ENCODE measurements around the gene APLF. TPM values are rescaled to one million over a fixed set of nuclear protein-coding genes. Genes with fewer than 3 reads are reported as not detected.

The APLF gene
- polyA plus RNA-seq, 1 of the 3 experiments (the other 2 are of a cell fraction) = 1.1 TPM

DNA sequence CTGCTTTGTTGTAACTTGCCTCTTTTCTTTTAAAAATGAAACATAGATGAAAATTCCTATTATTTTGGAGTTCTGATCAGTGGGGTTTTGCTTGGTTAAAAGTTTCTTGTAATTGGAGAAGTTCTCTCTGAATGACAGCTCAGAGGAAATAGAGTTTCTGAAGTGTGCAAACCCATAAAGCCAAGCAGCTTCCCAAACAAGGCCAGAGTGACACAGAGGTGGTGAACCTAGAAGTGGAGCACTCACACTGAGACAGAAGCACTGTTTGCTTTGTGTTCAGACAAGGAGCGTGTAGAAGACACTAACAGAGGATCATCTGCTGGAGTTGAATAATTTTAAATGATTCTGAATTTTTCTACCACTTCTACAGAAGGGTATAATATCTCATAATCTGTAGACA is 49.5 kb upstream of the APLF start:
- Histone ChIP-seq H3K27me3 (ENCODE audit: insufficient read depth) (no peaks in the 10 kb centered on the region; the same call in 1 of the 2 replicates), H3K9me3 (no peaks in the 10 kb centered on the region), H3K9me2 (no peaks in the 10 kb centered on the region), H2AFZ (ENCODE audit: low read depth) (no peak overlapping the region), H4K20me1 (ENCODE audit: insufficient read depth) (no peaks in the 10 kb centered on the region), H3F3A (replicated peaks; ENCODE audit: insufficient read depth) (no peaks in the 10 kb centered on the region), H3K4me3 (ENCODE audit: low read depth in 2 of 2, low read length in 1 of 2) (no peak overlapping the region), H3K36me3 (replicated peaks in 1 of 2; ENCODE audit: control insufficient read depth in 1 of 2, insufficient read depth in 2 of 2, low read length in 1 of 2) (no peaks in the 10 kb centered on the region), H3K9ac (no peak overlapping the region), H3K4me1 (ENCODE audit: control insufficient read depth in 1 of 2, insufficient read depth in 2 of 2, low read depth in 1 of 2, low read length in 1 of 2) (no peaks in the 10 kb centered on the region; a peak in 1 of 4 replicates), H3K27ac (ENCODE audit: low read depth in 2 of 2, low read length in 1 of 2) (no peak overlapping the region), H3K4me2 (no peak overlapping the region), H3K79me2 (ENCODE audit: insufficient read depth) (no peaks in the 10 kb centered on the region)
- POLR2A ChIA-PET = no interaction called here
- CTCF ChIA-PET = interaction anchor here (1.0 to 1.9 kb wide), 2 partner anchors 21 to 23 kb away, joined by 4 to 6 read pairs; no protein-coding TSS in a partner anchor
- TF ChIP-seq, protein P1, sequence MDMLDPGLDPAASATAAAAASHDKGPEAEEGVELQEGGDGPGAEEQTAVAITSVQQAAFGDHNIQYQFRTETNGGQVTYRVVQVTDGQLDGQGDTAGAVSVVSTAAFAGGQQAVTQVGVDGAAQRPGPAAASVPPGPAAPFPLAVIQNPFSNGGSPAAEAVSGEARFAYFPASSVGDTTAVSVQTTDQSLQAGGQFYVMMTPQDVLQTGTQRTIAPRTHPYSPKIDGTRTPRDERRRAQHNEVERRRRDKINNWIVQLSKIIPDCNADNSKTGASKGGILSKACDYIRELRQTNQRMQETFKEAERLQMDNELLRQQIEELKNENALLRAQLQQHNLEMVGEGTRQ (IDR thresholded peaks at IDR 0.05; ENCODE audit: borderline replicate concordance, low read depth, low read length) = no peak
- no peak for TF ChIP-seq FOSL2 (IDR thresholded peaks at IDR 0.05; ENCODE audit: borderline replicate concordance, low read depth)
- TF ChIP-seq TAF1 (IDR thresholded peaks at IDR 0.05; ENCODE audit: borderline replicate concordance, low read depth, low read length) = no peak
- TF ChIP-seq CHD2 (IDR thresholded peaks at IDR 0.05; ENCODE audit: low read length, partially characterized antibody) = no peak
- no peak for TF ChIP-seq RXRA (IDR thresholded peaks at IDR 0.05; ENCODE audit: borderline replicate concordance, low read depth)
- TF ChIP-seq, protein P2, sequence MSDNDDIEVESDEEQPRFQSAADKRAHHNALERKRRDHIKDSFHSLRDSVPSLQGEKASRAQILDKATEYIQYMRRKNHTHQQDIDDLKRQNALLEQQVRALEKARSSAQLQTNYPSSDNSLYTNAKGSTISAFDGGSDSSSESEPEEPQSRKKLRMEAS (IDR thresholded peaks at IDR 0.05; ENCODE audit: low read depth) = no peak
- no peak for DNase-seq
- 5% methylated on average over 1 of the region's 1 CpG for WGBS (ENCODE audit: low lambda C conversion rate)

DNA sequence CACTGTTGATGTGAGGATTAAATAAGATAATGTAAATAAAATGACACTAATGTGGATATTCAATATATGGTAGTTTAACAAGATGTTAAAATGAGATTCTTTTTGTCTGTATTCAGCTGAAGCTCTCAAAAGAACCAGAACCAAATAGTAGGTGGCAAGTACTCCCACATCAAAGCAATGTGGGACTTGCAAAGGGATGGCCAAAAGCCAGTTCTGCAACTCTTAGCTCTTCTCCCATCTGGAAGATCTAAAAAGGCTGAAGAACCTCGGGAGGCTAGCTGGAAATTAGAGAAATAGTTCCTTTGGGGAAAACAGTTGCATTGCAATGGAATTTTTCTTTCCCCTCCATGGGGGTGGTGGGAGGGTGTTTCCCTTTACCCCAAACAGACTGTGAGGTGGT is 49.0 kb upstream of the APLF start:
- 5% methylated on average over 1 of the region's 1 CpG for WGBS (ENCODE audit: low lambda C conversion rate)
- no peak overlapping the region for H3K27ac ChIP-seq (ENCODE audit: low read depth in 2 of 2, low read length in 1 of 2)
- no peaks in the 10 kb centered on the region for H3K36me3 ChIP-seq (replicated peaks in 1 of 2; ENCODE audit: control insufficient read depth in 1 of 2, insufficient read depth in 2 of 2, low read length in 1 of 2)
- no peak overlapping the region for H3K4me2 ChIP-seq
- H2AFZ ChIP-seq (ENCODE audit: low read depth) = no peak overlapping the region
- H3K4me3 ChIP-seq (ENCODE audit: low read depth in 2 of 2, low read length in 1 of 2) = no peak overlapping the region
- CTCF ChIA-PET = interaction anchor here (1.0 to 1.9 kb wide), 2 partner anchors 20 to 23 kb away, joined by 4 to 6 read pairs; no protein-coding TSS in a partner anchor
- no peak overlapping the region for H3K9ac ChIP-seq
- no peaks in the 10 kb centered on the region; the same call in 1 of the 2 replicates for H3K27me3 ChIP-seq (ENCODE audit: insufficient read depth)
- POLR2A ChIA-PET = no interaction called here
- H3F3A ChIP-seq (replicated peaks; ENCODE audit: insufficient read depth) = no peaks in the 10 kb centered on the region
- no peaks in the 10 kb centered on the region for H3K9me3 ChIP-seq
- no peak for DNase-seq
- no peaks in the 10 kb centered on the region; a peak in 1 of 4 replicates for H3K4me1 ChIP-seq (ENCODE audit: control insufficient read depth in 1 of 2, insufficient read depth in 2 of 2, low read depth in 1 of 2, low read length in 1 of 2)
- H3K9me2 ChIP-seq = no peaks in the 10 kb centered on the region
- H4K20me1 ChIP-seq (ENCODE audit: insufficient read depth) = no peaks in the 10 kb centered on the region
- no peaks in the 10 kb centered on the region for H3K79me2 ChIP-seq (ENCODE audit: insufficient read depth)
- TF ChIP-seq SIN3A (IDR thresholded peaks at IDR 0.05; ENCODE audit: borderline replicate concordance, low read depth, low read length) (no peak), EZH2phosphoT487 (IDR thresholded peaks at IDR 0.05; ENCODE audit: borderline replicate concordance, low read depth) (no peak), RXRA (IDR thresholded peaks at IDR 0.05; ENCODE audit: borderline replicate concordance, low read depth) (no peak), NFIC (IDR thresholded peaks at IDR 0.05; ENCODE audit: borderline replicate concordance) (no peak), GATA2 (CRISPR knock-in tag; IDR thresholded peaks at IDR 0.05) (no peak), POLR2AphosphoS5 (IDR thresholded peaks at IDR 0.05; ENCODE audit: low read depth, low read length) (no peak), TEAD4 (IDR thresholded peaks at IDR 0.05; ENCODE audit: borderline replicate concordance, insufficient read depth) (no peak), RCOR1 (IDR thresholded peaks at IDR 0.05; ENCODE audit: low read length) (no peak), NRF1 (IDR thresholded peaks at IDR 0.05; ENCODE audit: low read depth, low read length) (no peak), EP300 (IDR thresholded peaks at IDR 0.05; ENCODE audit: borderline replicate concordance in 1 of 2, low read depth in 1 of 2, low read length in 1 of 2) (no peak), CHD2 (IDR thresholded peaks at IDR 0.05; ENCODE audit: low read length, partially characterized antibody) (no peak), GABPA (IDR thresholded peaks at IDR 0.05; ENCODE audit: low read depth) (no peak), MXI1 (IDR thresholded peaks at IDR 0.05; ENCODE audit: low read depth, low read length) (no peak)
- TF ChIP-seq, protein P3, sequence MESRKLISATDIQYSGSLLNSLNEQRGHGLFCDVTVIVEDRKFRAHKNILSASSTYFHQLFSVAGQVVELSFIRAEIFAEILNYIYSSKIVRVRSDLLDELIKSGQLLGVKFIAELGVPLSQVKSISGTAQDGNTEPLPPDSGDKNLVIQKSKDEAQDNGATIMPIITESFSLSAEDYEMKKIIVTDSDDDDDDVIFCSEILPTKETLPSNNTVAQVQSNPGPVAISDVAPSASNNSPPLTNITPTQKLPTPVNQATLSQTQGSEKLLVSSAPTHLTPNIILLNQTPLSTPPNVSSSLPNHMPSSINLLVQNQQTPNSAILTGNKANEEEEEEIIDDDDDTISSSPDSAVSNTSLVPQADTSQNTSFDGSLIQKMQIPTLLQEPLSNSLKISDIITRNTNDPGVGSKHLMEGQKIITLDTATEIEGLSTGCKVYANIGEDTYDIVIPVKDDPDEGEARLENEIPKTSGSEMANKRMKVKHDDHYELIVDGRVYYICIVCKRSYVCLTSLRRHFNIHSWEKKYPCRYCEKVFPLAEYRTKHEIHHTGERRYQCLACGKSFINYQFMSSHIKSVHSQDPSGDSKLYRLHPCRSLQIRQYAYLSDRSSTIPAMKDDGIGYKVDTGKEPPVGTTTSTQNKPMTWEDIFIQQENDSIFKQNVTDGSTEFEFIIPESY (IDR thresholded peaks at IDR 0.05; ENCODE audit: borderline replicate concordance, low read depth) = no peak
- TF ChIP-seq, protein P4, sequence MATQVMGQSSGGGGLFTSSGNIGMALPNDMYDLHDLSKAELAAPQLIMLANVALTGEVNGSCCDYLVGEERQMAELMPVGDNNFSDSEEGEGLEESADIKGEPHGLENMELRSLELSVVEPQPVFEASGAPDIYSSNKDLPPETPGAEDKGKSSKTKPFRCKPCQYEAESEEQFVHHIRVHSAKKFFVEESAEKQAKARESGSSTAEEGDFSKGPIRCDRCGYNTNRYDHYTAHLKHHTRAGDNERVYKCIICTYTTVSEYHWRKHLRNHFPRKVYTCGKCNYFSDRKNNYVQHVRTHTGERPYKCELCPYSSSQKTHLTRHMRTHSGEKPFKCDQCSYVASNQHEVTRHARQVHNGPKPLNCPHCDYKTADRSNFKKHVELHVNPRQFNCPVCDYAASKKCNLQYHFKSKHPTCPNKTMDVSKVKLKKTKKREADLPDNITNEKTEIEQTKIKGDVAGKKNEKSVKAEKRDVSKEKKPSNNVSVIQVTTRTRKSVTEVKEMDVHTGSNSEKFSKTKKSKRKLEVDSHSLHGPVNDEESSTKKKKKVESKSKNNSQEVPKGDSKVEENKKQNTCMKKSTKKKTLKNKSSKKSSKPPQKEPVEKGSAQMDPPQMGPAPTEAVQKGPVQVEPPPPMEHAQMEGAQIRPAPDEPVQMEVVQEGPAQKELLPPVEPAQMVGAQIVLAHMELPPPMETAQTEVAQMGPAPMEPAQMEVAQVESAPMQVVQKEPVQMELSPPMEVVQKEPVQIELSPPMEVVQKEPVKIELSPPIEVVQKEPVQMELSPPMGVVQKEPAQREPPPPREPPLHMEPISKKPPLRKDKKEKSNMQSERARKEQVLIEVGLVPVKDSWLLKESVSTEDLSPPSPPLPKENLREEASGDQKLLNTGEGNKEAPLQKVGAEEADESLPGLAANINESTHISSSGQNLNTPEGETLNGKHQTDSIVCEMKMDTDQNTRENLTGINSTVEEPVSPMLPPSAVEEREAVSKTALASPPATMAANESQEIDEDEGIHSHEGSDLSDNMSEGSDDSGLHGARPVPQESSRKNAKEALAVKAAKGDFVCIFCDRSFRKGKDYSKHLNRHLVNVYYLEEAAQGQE (IDR thresholded peaks at IDR 0.05; ENCODE audit: low read depth, low read length) = no peak
- TF ChIP-seq, protein P1 (IDR thresholded peaks at IDR 0.05; ENCODE audit: borderline replicate concordance, low read depth, low read length) = no peak

Data from SK-N-SH (cell line).